ENCODE results near the gene ETV5.

The ETV5 gene

DNA sequence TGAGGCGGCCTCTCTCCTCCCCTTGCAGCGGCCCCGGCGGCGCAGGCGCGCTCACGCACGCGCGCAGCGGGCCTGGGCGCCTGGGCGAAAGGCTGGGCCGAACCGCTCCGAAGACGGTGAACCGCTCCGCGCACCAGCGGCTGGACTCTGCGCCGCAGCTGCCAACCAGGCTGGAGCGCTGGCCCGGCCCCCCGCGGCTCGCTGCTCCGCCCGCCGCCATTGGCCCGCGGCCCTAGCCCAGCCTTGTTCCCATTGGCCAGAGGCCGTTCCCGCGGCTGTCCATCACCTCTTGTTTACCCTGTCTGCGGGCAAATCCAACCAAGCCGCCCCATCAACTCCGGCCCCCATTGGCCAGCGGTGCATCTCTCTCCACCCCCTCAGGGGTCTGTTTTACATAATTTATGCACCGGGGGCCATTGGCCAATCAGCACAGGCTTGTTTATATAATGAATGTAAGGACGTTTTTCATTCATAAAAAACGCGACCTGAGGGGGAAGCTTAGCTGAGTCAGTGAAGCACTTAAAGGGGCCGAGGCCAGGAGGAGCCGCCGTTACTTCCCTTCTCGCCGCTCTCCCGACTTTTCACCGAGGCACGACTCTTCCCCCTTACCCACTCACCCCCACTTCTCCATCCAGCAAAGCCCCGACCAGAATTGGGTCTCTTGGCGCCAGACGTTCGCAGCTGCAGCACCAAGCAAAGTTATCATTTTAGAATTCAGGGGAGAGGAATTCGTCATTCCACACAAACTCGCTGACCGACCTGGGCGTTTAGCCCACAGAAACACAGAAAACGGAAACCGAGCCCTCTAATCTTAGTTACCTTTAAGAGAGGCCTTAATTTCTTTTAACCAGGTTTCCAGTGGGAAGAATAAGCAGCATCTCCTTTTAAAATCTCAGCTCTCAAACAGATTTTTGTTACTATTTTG is at the start of gene ETV5:
Gene ETV5 (minus strand): TSS at position 149 of the 925 bp plus-strand sequence. CDS start 3,221 bp downstream, outside the sequence.
- peak; percentile 92 for DNase-seq

DNA sequence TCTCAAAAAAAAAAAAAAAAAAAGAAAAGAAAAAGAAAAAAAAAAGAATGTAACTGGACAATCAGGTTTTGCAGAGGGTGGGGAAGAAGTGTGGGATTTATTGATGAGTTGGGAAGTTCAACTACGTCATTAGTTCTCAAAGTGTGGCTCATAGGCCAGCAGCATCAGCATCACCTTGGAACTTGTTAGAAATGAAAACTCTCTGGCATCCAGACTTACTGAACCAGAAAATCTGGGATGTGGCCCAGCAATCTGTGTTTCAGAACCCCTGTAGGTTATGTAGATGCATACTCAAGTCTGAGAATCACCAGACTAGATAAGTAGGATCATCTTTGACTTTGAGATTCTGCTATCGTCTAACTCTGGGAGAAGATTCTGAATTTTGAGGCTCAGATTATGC is 45.8 kb upstream of the ETV5 start:
- DNase-seq, result no peak

DNA sequence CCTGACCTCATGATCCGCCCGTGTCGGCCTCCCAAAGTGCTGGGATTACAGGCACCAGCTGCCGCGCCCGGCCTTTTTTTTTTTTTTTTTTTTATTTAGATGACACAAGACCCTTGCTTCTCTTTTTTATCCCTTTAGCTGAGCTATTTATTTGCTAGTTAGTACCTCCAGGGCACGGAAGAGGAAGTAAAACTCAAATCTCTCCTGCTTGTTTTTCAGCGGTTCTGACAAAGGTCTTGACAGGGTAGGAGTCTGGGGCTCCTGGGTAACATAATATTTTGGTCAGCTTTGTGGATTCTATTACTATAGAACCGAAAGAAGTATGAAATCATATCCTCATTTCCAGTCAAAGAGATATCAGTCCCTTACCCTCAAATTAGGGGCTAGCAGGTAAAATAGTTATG is 44.0 kb upstream of the ETV5 start:
- peak; percentile 21 for DNase-seq

DNA sequence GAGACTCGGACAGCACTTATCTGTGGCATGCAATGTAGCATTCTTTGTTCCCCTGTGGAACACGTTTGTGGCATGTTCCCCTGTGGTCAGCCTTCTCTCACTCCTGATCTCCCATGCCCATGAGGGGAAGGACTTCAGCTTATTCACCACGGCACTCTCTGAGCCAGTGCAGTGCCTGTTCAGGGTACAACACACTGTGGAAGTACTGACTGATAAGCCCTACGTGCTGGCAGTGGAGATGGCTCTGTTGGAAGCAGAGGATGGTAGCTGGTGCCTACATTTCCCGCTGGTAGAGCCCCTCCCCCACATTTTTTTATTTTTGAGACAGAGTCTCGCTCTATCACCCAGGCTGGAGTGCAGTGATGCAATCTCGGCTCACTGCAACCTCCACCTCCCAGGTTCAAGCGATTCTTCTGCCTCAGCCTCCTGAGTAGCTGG is 43.5 kb upstream of the ETV5 start:
- DNase-seq, result no peak

DNA sequence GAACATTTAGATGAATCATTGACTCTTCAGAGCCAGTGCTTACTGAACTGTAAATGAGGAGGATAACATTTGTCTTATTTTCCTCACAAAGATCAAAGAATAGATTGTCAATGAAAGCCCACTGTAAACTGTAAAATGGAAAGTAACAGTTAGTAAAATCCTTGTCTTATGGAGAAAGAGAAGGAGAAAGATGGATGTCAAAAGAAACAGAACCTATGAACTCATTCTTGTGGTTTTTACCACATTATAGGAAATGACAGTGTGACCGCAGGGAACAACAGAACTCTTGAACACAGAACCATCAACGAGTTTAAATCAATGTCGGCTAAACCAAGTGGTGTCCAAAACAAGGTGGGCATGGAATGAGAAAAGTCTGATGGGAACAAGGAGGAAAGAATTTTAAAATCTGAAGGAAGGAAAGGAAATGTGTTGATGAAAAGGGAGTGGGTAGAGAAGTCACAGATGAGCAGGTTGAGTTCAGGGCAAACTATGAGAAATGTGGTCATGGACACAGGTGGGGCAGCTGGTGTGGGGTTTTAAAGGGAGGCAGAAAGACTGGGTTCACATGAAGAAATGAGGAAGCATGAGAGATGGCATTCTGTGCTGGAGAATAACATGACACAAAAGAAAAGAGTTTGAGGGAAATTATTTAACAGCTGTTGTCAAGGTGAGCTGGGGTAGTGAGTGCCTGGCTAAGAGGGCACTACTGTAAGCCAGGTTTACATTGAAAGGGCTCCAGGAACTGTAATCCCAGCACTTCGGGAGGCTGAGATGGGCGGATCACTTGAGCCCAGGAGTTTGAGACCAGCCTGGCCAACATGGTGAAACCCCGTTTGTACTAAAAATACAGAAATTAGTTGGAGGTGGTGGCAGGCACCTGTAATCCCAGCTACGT is 42.4 kb upstream of the ETV5 start:
- DNase-seq, result peak; percentile 9

DNA sequence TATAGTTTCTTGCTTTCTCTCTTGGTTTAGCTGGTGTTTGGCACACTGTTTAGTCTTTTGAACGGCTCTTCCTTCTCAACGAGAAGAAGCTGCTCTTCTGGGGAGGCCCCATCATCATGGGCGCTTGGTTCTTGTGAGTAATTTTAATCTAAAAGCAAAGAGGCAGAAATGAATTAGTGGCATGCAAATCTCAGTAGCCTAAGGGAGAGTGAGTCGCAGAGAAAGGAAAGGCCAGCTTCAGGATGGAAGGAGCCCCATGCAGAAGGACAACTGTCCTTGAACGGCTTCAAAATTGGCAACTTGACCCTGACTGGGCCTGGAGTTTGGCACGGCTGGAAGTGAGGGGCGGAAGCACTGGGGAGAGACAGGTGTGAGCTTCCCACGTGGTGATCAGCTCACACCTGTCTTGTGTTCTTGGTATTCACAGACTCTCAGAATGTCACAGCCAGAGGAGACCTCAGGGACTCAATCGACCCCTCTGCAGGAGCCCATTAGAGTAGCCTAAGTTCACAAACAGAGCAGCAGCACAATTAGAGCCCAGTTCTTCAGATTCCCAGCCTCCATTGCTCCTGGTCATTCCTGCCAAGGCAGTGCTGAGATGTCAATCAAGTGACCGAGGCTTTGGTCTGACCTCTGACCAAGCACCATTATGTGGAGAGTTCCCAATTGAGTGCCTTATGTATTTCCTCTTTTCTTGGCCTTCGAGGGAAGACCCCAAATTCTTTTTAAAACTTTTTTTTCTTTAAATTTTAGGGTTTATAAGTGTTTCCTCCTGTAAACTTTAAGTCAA is 41.3 kb upstream of the ETV5 start:
- DNase-seq, result no peak

DNA sequence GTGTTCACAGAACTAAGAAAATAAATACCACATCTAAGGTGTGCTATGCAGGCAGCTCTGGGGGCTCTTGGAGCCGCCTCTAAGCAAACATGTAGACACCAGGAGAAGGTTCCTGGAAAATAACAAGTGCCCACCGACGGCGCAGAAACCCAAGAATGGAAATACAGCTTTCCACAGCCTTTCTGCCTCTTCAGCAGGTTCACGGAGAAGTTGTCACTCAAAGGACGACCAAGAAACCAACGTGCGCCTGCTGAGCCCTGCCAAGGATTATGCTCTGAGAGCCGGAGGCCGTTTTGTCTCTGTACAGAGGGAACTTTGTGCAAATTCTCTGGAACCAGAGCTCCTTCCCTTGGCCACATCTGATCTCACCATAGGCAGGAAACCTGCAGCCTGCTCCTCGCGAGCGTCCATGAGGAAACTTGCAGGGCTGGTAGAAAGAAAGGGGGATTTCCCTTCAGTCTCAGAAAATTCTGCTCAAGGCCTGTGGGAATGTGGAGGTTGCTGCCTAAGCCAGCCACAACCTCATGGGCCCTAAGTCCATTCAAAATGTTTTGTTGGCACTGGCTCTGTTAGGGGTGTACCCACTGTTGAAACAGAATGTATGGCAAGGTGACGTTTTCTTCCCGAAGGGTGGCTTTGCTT is 40.6 kb upstream of the ETV5 start:
- DNase-seq, result no peak

DNA sequence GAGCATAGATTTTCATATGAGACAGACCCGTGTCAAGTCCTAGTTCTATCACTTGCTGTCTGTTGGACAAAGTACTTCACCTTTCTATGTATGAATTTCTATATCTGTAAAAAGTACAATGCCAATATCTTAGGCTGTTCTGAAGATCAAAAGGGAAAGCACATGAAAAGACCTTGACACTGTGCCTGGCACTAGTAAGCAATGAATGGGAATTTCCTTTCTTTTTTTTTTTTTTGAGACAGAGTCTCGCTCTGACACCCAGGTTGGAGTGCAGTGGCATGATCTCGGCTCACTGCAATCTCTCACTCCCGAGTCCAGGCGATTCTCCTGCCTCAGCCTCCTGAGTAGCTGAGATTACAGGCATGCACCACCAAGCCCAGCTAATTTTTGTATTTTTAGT is 35.4 kb upstream of the ETV5 start:
- no peak for DNase-seq

DNA sequence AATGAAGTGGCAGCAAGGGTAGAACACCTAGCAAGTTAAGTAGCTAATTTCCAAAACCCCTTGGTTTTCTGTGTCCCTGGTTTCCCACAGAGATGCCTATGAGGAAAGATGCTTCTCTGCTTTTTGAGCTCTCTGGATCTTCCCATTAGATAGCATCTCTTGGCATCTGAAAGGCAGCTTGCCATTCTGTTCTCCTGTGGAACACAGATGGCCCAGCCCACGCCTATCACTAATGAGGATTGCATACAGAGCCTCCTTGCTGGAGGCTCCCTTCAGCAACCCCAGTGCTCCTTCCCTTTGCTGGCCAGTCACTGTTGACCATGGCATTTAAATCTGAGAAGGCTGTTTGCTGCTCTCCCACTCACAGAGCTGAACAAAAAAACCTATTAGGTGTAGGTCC is 34.4 kb upstream of the ETV5 start:
- no peak for DNase-seq

DNA sequence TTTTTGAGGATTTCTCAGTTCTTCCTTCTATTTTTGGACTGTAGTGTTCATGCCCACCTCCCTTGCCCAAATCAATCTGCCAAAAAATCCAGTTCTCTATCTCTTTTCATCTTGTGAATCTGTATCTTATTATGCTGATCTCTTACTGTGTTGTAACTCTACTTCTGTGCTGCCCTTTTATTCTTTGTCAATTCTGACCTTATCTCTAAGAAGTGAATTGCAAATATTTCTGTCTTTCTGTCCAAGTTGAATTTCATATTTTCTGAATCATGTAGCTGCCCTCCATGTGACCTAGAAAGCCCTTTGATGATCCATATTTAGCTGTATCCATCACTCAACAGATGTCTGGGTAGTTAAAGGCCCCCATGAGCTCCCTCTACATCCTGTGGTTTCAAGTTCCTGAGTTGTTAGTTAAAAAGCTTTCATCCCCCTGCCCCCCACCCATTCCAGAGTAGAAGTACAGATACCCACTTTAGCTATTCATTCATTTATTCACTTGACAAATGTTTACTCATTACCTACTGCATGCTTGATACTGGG is 33.6 kb upstream of the ETV5 start:
- DNase-seq, result no peak

DNA sequence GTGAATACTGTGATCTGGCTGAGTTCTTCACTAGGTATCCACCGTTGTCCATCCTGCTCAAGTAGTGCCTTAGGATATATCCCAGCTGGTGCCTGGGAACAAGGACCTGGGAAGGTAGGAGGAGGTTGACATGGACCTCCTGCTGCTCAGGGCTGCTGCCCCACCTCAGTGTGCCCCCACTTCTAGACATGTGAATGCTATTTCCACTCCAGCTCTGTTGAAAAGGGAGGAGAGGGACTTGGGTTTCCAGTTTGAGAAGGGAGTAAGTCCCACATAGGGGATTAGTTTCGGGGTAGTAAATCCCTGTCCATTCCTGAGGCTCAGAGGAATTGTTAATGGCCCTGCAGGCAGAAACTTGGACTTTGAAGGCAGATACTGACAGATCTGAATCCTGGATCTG is 32.9 kb upstream of the ETV5 start:
- no peak for DNase-seq

DNA sequence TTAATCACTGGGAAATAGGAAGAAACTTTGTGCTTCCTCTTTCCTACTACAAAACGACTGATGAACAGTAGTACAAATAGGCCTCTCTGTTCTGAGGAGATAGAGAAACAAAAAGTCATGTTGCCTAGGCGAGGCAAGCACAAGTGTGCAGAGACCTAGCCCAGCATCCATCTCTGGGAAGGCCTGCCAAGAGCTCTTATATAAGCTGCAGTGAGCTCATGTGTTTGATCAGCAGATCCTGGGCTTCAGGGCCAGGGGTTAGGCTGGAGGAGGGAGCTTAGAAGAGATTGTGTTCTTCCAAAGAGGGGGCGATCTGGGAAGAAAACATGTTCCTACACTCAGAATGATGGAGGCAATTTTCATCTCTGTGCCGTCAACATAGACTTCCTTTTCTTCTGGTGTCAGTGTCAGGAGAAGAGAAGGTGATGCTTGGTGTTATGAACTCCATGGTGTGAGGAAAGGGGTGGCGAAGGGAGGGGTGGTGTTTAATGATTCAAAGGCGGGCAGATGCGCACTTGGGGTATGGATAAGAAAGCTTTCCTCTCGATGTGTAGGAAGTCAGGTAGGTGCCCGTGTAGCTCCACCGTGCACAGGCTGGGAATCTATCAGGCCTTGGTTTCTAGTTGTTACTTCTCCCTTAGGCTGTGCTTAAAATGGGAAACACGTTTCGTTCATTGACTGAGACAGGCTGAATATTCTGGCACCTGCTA is 29.5 kb upstream of the ETV5 start:
- no peak for DNase-seq

DNA sequence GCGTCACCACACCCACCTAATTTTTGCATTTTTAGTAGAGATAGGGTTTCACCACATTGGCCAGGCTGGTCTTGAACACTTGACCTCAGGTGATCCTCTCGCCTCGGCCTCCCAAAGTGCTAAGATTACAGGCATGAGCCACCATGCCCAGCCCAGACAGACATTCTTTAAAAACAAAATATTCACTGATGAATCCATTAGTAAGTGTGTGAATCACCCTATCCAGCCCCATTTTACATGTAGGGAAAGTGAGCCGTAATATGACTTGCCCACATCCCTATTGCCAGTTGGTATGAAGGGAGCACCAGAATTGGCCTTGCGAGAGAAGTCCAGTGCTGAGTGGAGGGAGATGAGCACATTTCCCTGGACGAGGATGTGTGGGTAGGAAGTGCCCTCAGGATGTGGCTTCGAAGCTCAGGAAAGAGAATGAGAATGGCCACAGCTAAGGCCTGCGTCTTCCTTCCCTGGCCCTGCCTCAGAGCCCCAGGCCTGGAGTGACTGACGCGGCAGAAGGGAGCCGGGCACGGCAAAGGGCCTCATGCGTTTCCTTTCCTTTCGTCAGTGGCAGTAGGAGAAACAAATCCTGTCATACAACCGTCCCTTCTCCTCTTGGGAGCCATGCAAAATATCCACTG is 28.3 kb upstream of the ETV5 start:
- no peak for DNase-seq

DNA sequence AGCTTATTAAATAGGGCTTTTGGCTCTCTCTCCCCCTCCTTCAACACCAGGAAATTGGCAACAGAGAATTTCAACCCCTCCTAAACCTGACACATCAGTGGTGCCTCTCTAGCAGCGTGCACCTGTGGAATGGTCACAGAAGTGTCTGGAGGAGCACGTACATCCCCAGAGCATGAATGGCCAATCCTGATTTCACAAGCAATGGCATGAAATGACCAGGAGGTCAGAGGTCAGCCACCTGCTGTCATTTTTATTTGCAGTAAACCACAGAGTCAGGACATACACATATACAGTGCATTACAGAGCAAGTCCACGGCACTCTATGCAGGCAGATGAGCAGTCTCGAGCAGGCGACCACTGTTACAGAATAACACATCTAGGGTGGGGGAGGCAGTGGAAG is 25.1 kb upstream of the ETV5 start:
- no peak for DNase-seq

DNA sequence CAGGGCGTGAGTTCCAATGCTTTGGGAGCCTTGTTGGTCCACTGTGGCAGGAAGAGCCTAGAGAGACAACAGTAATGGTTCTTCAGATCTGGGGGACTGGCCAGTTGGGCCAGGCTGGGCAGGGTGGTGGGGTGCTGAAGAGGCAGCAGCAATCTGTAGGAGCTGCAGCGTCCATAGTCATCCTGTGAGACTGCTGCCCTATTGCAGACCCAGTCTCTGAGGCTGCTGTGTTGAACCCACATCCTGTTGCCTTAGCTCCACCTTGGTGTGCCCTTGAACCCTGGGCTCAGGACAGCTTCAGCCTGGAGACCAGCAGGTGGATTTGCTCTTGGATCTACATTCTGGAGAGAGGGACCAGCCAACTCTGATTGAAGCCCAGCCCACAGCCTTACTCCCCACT is 23.6 kb upstream of the ETV5 start:
- DNase-seq, result no peak

DNA sequence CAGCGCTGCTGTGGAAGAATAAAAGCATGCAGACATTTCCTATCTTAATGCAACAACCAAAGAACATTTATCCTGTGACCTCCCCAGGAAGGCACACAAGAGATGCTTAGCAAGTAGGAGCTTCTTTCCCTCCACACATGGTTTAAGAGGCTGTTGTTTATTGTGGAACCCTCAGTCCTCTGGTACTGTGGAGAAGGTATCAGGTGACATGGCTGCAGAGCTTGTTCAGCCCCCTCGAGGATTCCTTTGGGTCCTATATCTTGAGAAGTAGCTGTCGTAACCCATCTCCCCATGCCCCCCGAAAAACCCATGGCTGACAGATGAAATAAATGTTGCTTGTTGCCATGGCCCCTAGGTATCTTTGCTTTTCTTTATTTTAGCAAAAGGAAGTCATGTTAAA is 20.3 kb upstream of the ETV5 start:
- no peak for DNase-seq

DNA sequence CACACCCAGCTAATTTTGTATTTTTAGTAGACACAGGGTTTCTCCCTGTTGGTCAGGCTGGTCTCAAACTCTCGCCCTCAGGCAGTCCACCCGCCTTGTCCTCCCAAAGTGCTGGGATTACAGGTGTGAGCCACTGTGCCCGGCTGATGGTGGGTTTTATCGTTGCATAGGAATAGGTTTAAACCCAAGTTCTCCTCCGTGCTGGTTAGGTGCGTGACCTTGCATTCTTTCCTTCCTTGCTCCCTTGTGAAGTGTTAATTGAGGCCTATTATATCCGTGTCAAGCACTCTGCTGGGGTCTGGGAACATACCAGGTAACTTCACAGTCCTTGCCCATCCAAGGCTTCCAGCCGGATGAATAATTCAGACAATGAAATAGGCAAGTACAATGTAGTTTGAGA is 19.3 kb upstream of the ETV5 start:
- DNase-seq, result no peak

DNA sequence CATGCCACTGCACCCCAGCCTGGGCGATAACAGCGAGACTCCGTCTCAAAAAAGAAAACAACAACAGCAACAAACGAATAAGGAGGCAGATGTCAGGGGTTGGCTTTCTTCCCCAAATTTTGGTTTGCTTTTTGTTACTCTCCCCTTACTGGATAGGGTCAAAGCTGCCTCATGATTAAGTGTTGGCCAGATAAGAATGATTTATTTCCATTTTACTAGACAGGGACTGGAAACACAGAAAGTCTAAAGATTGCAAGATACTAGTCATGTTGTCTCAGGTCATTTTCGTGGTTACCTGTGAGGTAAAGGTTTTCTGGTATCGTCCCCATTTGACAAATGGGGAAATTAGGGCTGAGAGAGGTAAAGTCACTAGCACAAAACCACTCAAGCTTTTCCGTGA is 18.6 kb upstream of the ETV5 start:
- DNase-seq, result no peak

DNA sequence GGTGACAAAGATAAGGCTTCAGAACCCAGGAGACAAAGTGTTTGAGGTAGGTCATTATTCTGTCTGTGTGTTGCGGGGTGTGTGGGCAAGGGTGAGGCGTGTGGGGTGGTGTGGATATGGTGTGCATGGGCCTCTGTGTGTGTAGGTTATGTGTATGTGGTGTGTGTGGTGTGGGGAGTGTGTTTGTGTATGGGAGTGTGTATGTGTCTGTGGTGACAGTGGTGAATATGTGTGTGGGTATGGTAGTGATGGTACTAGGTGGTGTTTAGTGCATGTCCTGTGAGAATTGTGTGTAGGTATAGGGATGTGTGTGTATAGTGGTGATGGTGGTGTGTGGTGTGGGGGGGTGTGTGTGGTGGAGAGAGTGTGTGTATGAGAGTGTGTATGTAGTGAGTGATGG is 16.2 kb upstream of the ETV5 start:
- no peak for DNase-seq

DNA sequence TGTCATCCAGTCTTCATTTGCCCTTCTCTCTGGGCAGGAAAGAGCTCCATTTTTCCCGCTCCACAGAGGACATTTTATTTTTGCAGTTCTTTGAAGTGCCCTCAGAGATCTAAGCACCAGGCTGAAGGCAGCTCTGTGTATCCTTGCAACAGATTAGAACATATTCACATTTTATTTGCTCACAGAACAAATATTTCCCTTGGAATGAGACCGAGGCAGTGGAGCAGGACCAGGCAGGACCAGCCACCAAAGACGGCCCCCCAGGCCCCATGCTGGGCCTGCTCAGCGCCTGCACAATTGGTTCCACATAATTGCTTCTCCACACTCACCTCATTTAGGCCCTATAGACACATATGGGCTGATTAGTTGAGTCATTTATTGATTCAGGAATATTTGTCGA is 15.7 kb upstream of the ETV5 start:
- no peak for DNase-seq

DNA sequence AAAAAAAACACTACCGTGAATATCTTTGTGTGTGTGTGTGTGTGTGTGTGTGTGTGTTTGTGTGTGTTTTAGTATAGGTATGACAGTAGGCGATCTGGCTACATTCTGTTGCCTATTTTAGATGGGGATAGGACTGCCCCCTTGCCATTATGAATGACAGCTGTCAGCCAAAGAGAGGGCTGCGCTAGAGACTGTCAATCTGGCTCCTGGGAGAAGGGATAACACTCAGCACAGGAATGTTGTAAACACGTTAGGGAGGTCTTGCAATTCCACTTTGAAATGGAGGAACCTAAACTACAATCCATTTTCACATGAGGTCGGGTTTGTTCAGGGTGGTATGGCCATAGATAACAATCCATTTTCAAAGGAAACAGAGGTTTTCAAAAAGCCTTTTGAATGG is 14.1 kb upstream of the ETV5 start:
- no peak for DNase-seq
